ENCODE measurements around the gene SCAF11.

- TF ChIP-seq POLR2A (IDR thresholded peaks at IDR 0.05): no peak
- TF ChIP-seq CTCF (IDR thresholded peaks at IDR 0.05): no peak
Observed at GRCh38 chr12:45895961-45896360, 94.4 kb downstream of the SCAF11 start.
